B cell (primary cell): ENCODE data around the gene RBM42. TPM values are rescaled to one million over a fixed set of nuclear protein-coding genes. Genes with fewer than 3 reads are reported as not detected.

Experiments
- ATAC-seq: fragments of 200-7000 bp; cut with Tn5 transposase; one replicate; pipeline ENCODE4 v1.10.0; 2021; ENCODE audit warnings: low read depth, mild to moderate bottlenecking, moderate number of reproducible peaks, moderate library complexity
- CTCF ChIA-PET: fragments of 350-600 bp; sonication (Branson Sonifier 250); formaldehyde crosslinking; loops from one replicate; lab custom pipeline; 2021; ENCODE audit warnings: antibody characterized with exemption, inconsistent platforms; lab: Charles Lee
- POLR2A ChIA-PET: fragments of 350-600 bp; sonication (Branson Sonifier 250); formaldehyde crosslinking; loops from one replicate; lab custom pipeline; 2021; ENCODE audit warnings: antibody characterized with exemption; lab: Charles Lee
- DNase-seq: peaks from one replicate; pipeline ENCODE4 v3.0.0; 2013
- H2AFZ ChIP-seq: 2 replicates; pipeline ENCODE4 v1.6.1; 2012; ENCODE audit warnings: mild to moderate bottlenecking, low read depth, low read length; ENCODE audit not compliant: insufficient read depth, poor library complexity, severe bottlenecking
- H3K27ac ChIP-seq, 2 donors: 1 replicate in 1 of 2; 2 replicates in 1 of 2; pipeline ENCODE4 v1.5.1; 2012 to 2013; ENCODE audit warnings: low read length in 2 of 2, mild to moderate bottlenecking in 2 of 2, moderate library complexity in 1 of 2
- H3K27me3 ChIP-seq, 4 experiments: fragments of 200-600 bp in 1 of 4; sonication (generic) in 1 of 4; replicated peaks in 1 of 4; 1 replicate in 2 of 4; 2 replicates in 2 of 4; pipeline versions ENCODE4 v1.6.1 to v1.7.0; 2013 to 2016; ENCODE audit warnings: low read length in 3 of 4, mild to moderate bottlenecking in 2 of 4, mixed read lengths in 1 of 4, moderate library complexity in 1 of 4; ENCODE audit not compliant: insufficient read depth in 4 of 4, control insufficient read depth in 3 of 4; ENCODE audit errors: control extremely low read depth in 1 of 4
- H3K36me3 ChIP-seq, 2 experiments: replicated peaks in 1 of 2; 1 replicate in 1 of 2; 2 replicates in 1 of 2; pipeline versions ENCODE4 v1.6.1 to v1.7.1; 2013; ENCODE audit warnings: low read length in 1 of 2; ENCODE audit not compliant: insufficient read depth in 2 of 2, control insufficient read depth in 1 of 2; ENCODE audit errors: control extremely low read depth in 1 of 2, extremely low read depth in 1 of 2
- H3K4me1 ChIP-seq, 2 donors: fragments of 200-600 bp in 1 of 2; sonication (generic) in 1 of 2; 1 replicate in 1 of 2; 2 replicates in 1 of 2; pipeline versions ENCODE4 v1.5.1 to v1.6.1; 2013 to 2017; ENCODE audit warnings: low read length in 2 of 2; ENCODE audit not compliant: control insufficient read depth in 2 of 2, insufficient read depth in 2 of 2
- H3K4me2 ChIP-seq: replicated peaks from 2 replicates; pipeline ENCODE3; 2012; ENCODE audit warnings: mild to moderate bottlenecking, low read depth, low read length; ENCODE audit not compliant: poor library complexity, severe bottlenecking
- H3K4me3 ChIP-seq, 5 experiments: fragments of 200-600 bp in 1 of 5; sonication (generic) in 1 of 5; 1 replicate in 3 of 5; 2 replicates in 2 of 5; pipeline versions ENCODE4 v1.5.1 to v1.7.0; 2011 to 2016; ENCODE audit warnings: low read length in 4 of 5, mild to moderate bottlenecking in 4 of 5, low read depth in 2 of 5, control low read depth in 1 of 5, moderate library complexity in 1 of 5; ENCODE audit not compliant: insufficient read depth in 1 of 5; ENCODE audit errors: control extremely low read depth in 1 of 5, extremely low read depth in 1 of 5
- H3K79me2 ChIP-seq: fragments of 200-600 bp; sonication (generic); one replicate; pipeline ENCODE4 v1.6.0; 2016; ENCODE audit warnings: low read length; ENCODE audit not compliant: control insufficient read depth, insufficient read depth
- H3K9ac ChIP-seq: fragments of 200-600 bp; sonication (generic); 2 replicates; pipeline ENCODE4 v1.6.1; 2017; ENCODE audit warnings: mild to moderate bottlenecking, low read length, moderate library complexity
- H3K9me3 ChIP-seq, 3 donors: one replicate each; pipeline versions ENCODE4 v1.6.1 to v1.7.1; 2013; ENCODE audit warnings: low read length in 2 of 3; ENCODE audit not compliant: control insufficient read depth in 2 of 3, insufficient read depth in 1 of 3; ENCODE audit errors: control extremely low read depth in 1 of 3
- H4K20me1 ChIP-seq: 2 replicates; pipeline ENCODE4 v1.6.0; 2012; ENCODE audit warnings: mild to moderate bottlenecking, low read length; ENCODE audit not compliant: insufficient read depth, control insufficient read depth, poor library complexity, severe bottlenecking
- H3K27ac Mint-ChIP-seq: one replicate; pipeline ENCODE4 v1.8.0; 2021; ENCODE audit warnings: mixed read lengths
- H3K27me3 Mint-ChIP-seq: one replicate; pipeline ENCODE4 v1.8.0; 2021; ENCODE audit warnings: mixed read lengths
- H3K4me1 Mint-ChIP-seq: one replicate; pipeline ENCODE4 v1.8.0; 2021; ENCODE audit warnings: mixed read lengths
- H3K4me3 Mint-ChIP-seq: one replicate; pipeline ENCODE4 v1.8.0; 2021; ENCODE audit warnings: mixed read lengths
- H3K9me3 Mint-ChIP-seq: one replicate; pipeline ENCODE4 v1.8.0; 2022; ENCODE audit warnings: mixed read lengths; ENCODE audit not compliant: insufficient read depth
- EZH2 ChIP-seq: IDR thresholded peaks from 2 replicates; pipeline ENCODE4 v1.6.1; 2012; ENCODE audit warnings: borderline replicate concordance, low read depth, mild to moderate bottlenecking, moderate library complexity, low read length; ENCODE audit not compliant: insufficient read depth, poor library complexity, severe bottlenecking
- WGBS: methylation state at CpG from one replicate; pipeline ENCODE4 v1.1.5; 2013; ENCODE audit warnings: missing lambda C conversion rate; ENCODE audit not compliant: insufficient coverage; 5-methylcytosine and 5-hydroxymethylcytosine counted together
- intact Hi-C: fragments of 100-400 bp; cut with micrococcal nuclease; formaldehyde crosslinking; loops from one replicate; pipeline ENCODE4 v1.10.0; 2022
- polyA plus RNA-seq: library from polyadenylated mRNA; depleted of rRNA; stranded (reverse); fragments of >200 nt; gene quantifications from 2 replicates; pipeline ENCODE4 v1.2.3, GENCODE V29; 2012
- total RNA-seq, 2 donors: library from RNA; stranded (reverse); fragments of 120-200 nt in 1 of 2; gene quantifications; 1 replicate in 1 of 2; 2 replicates in 1 of 2; pipeline versions ENCODE4 v1.2.3 to v1.2.4, GENCODE V29; 2013 to 2022
- TF ChIP-seq, protein P1 (sequence below): fragments of 200-600 bp; IDR thresholded peaks from one replicate; pipeline ENCODE4 v1.8.0; 2022; ENCODE audit warnings: antibody characterized with exemption, mild to moderate bottlenecking

RBM42 gene
- total and polyA plus RNA-seq, 2 donors (not counting 1 experiment from before 2014, with no cell fraction given) = 42.1 to 52.0 TPM

- H3K4me3 Mint-ChIP-seq = peak overlapping the region; percentile 94
Measured at GRCh38 chr19:35643255-35644205, 14.7 kb downstream of the RBM42 start.

More at GRCh38 chr19:35643255-35644205, 14.7 kb downstream of the RBM42 start:
- intact Hi-C loops = loop anchor here (1.0 to 10.0 kb wide), 7 partner anchors 15 to 1951 kb away; partner anchors contain the start of genes ARHGAP33, HAUS5, OVOL3 and POLR2I
- under 1% methylated on average over 69 of the region's 69 CpGs for WGBS
- peak; percentile 46 for ATAC-seq
- Histone ChIP-seq H3K36me3 (no peaks in the 10 kb centered on the region), H3K27ac (peak overlapping the region; percentile 55 to 75), H2AFZ (peak overlapping the region; percentile 97), H3K4me3 (peak overlapping the region; percentile 53 to 91 (median 79)), H3K4me2 (peak overlapping the region; percentile 100), H3K79me2 (peaks cover 11% of the 10 kb centered on the region), H3K27me3 (no peaks in the 10 kb centered on the region), H3K9ac (peak overlapping the region; percentile 85), H3K9me3 (peaks cover 0 to 5% (median 0%) of the 10 kb centered on the region in 3 donors), H3K4me1 (peaks cover 17 to 46% of the 10 kb centered on the region in 2 donors), H4K20me1 (no peaks in the 10 kb centered on the region)
- ChIA-PET CTCF (interaction anchor here (0.7 to 1.3 kb wide), 4 partner anchors 51 to 133 kb away, joined by 3 read pairs; no protein-coding TSS in a partner anchor), POLR2A (interaction anchor here (0.5 to 1.6 kb wide), 11 partner anchors 9 to 502 kb away, joined by 3 to 12 read pairs (median 4); partner anchors contain the start of genes HAUS5, IGFLR1 and U2AF1L4)
- no peaks in the 10 kb centered on the region for H3K27me3 Mint-ChIP-seq
- peak overlapping the region; percentile 91 for H3K27ac Mint-ChIP-seq
- H3K9me3 Mint-ChIP-seq = no peaks in the 10 kb centered on the region
- TF ChIP-seq EZH2 = no peak
- TF ChIP-seq, protein P1, sequence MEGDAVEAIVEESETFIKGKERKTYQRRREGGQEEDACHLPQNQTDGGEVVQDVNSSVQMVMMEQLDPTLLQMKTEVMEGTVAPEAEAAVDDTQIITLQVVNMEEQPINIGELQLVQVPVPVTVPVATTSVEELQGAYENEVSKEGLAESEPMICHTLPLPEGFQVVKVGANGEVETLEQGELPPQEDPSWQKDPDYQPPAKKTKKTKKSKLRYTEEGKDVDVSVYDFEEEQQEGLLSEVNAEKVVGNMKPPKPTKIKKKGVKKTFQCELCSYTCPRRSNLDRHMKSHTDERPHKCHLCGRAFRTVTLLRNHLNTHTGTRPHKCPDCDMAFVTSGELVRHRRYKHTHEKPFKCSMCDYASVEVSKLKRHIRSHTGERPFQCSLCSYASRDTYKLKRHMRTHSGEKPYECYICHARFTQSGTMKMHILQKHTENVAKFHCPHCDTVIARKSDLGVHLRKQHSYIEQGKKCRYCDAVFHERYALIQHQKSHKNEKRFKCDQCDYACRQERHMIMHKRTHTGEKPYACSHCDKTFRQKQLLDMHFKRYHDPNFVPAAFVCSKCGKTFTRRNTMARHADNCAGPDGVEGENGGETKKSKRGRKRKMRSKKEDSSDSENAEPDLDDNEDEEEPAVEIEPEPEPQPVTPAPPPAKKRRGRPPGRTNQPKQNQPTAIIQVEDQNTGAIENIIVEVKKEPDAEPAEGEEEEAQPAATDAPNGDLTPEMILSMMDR = no peak
- H3K4me1 Mint-ChIP-seq = peaks cover 39% of the 10 kb centered on the region
- peak; percentile 93 for DNase-seq
